HepG2 (cell line): ENCODE measurements around the gene ADARB2. TPM values are rescaled to one million over a fixed set of nuclear protein-coding genes. Genes with fewer than 3 reads are reported as not detected.

Experiments used
- ATAD3A ChIP-seq: sonication (generic); formaldehyde crosslinking; IDR thresholded peaks from 2 replicates; pipeline ENCODE4 v1.4.0; 2020; ENCODE audit warnings: missing genetic modification reagents
- DNMT3B ChIP-seq: conservative IDR thresholded peaks from 2 replicates; pipeline ENCODE4 v1.6.1; 2016; ENCODE audit warnings: missing biosample characterization, control low read depth
- ERF ChIP-seq: IDR thresholded peaks from 2 replicates; pipeline ENCODE4 v1.6.1; 2018; ENCODE audit warnings: missing biosample characterization, missing genetic modification reagents
- GABPA ChIP-seq, 2 experiments: IDR thresholded peaks; 2 replicates each; pipeline ENCODE4 v1.6.1; 2011 to 2016; ENCODE audit warnings: low read depth in 2 of 2, low read length in 1 of 2, missing biosample characterization in 1 of 2, missing genetic modification characterization in 1 of 2
- MED1 ChIP-seq: sonication (generic); formaldehyde crosslinking; IDR thresholded peaks from 2 replicates; pipeline ENCODE4 v1.4.0; 2020; ENCODE audit warnings: missing genetic modification reagents
- MZF1 ChIP-seq: sonication (generic); formaldehyde crosslinking; IDR thresholded peaks from 2 replicates; pipeline ENCODE4 v1.8.1; 2023; ENCODE audit warnings: mild to moderate bottlenecking, missing genetic modification reagents, borderline replicate concordance
- RFXAP ChIP-seq: sonication (generic); formaldehyde crosslinking; IDR thresholded peaks from 2 replicates; pipeline ENCODE4 v1.4.0; 2020; ENCODE audit warnings: missing genetic modification reagents, borderline replicate concordance
- SOX13 ChIP-seq, 3 experiments: fragments of 450-650 bp in 1 of 3; sonication (generic) in 1 of 3; formaldehyde crosslinking in 1 of 3; IDR thresholded peaks in 2 of 3; conservative IDR thresholded peaks in 1 of 3; 2 replicates each; pipeline versions ENCODE4 v1.5.0 to v1.6.1; 2016 to 2020; ENCODE audit warnings: antibody characterized with exemption in 1 of 3, mild to moderate bottlenecking in 1 of 3, missing compliant biosample characterization in 1 of 3, missing genetic modification reagents in 1 of 3, moderate library complexity in 1 of 3
- ZMAT3 ChIP-seq: sonication (generic); formaldehyde crosslinking; conservative IDR thresholded peaks from 2 replicates; pipeline ENCODE4 v1.7.0; 2021; ENCODE audit warnings: missing genetic modification reagents
- ZNF326 ChIP-seq: sonication (generic); formaldehyde crosslinking; IDR thresholded peaks from 2 replicates; pipeline ENCODE4 v1.4.0; 2020; ENCODE audit warnings: missing genetic modification reagents, borderline replicate concordance
- ZNF382 ChIP-seq: sonication (generic); formaldehyde crosslinking; IDR thresholded peaks from 2 replicates; pipeline ENCODE4 v1.5.0; 2020; ENCODE audit warnings: missing genetic modification reagents, mild to moderate bottlenecking, borderline replicate concordance
- ZNF644 ChIP-seq: IDR thresholded peaks from 2 replicates; pipeline ENCODE4 v1.6.1; 2016; ENCODE audit warnings: low read depth
- ZNF766 ChIP-seq: sonication (generic); formaldehyde crosslinking; IDR thresholded peaks from 2 replicates; pipeline ENCODE4 v1.5.0; 2020; ENCODE audit warnings: missing genetic modification reagents, borderline replicate concordance
- polyA plus RNA-seq, 8 experiments: library from polyadenylated mRNA; depleted of rRNA in 3 of 8; stranded (reverse) in 7 of 8; unstranded in 1 of 8; fragments of >200 nt; fragmentation: Illumina TruSeq in 4 of 8; extraction: Trizol in 4 of 8; gene quantifications; 2 replicates each; pipeline versions ENCODE4 v1.2.1 to v1.2.3, GENCODE V29; 2011 to 2016; ENCODE audit warnings: low read depth in 4 of 8, missing spikeins in 1 of 8, mixed read lengths in 1 of 8; ENCODE audit not compliant: insufficient read depth in 1 of 8
- total RNA-seq, 5 experiments: library from RNA; depleted of rRNA; stranded (reverse); fragments of >200 nt; fragmentation: Illumina TruSeq; extraction: Trizol; gene quantifications; 2 replicates each; pipeline ENCODE4 v1.2.3, GENCODE V29; 2016; ENCODE audit warnings: low read depth in 1 of 5
- TF ChIP-seq, protein P1 (sequence below), 2 experiments: sonication (generic) in 1 of 2; formaldehyde crosslinking in 1 of 2; IDR thresholded peaks; 2 replicates each; pipeline versions ENCODE4 v1.4.0 to v1.6.1; 2016 to 2020; ENCODE audit warnings: borderline replicate concordance in 1 of 2, low read depth in 1 of 2, mild to moderate bottlenecking in 1 of 2, missing genetic modification reagents in 1 of 2
- TF ChIP-seq, protein P2 (sequence below): sonication (generic); formaldehyde crosslinking; IDR thresholded peaks from 2 replicates; pipeline ENCODE4 v1.8.0; 2022; ENCODE audit warnings: missing genetic modification reagents, mild to moderate bottlenecking, borderline replicate concordance
- TF ChIP-seq, protein P3 (sequence below): sonication (generic); formaldehyde crosslinking; IDR thresholded peaks from 2 replicates; pipeline ENCODE4 v1.4.0; 2020; ENCODE audit warnings: mild to moderate bottlenecking, missing genetic modification reagents
- TF ChIP-seq, protein P4 (sequence below): sonication (generic); formaldehyde crosslinking; IDR thresholded peaks from 2 replicates; pipeline ENCODE4 v1.4.0; 2020; ENCODE audit warnings: missing genetic modification reagents, borderline replicate concordance
- TF ChIP-seq, protein P5 (sequence below): fragments of 450-650 bp; IDR thresholded peaks from 2 replicates; pipeline ENCODE4 v1.6.1; 2017

ADARB2 gene
- total and polyA plus RNA-seq, 2 of the 13 experiments (the other 11 are each of a cell fraction or from before 2014, with no cell fraction given), result not detected

DNA sequence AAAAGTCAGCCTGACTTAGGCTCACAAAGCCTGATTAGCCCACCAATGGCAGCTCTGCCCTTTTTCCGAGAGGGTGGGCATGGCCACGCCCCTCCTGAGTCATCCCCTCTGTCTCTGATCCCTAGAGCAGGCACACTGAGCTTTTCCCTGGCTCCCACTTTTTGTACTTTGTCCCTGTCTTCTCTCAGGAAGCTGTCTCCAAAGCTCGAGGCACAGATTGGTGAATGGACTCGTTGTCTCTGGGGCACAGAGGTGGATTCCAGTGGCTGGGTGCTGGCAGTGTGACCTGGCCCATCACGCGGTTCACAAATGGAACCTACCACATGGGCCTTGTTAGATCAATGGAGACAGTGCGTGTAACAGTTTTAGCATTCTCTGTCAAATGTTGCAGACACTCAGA lies 367.7 kb downstream of the ADARB2 start (continued):
- TF ChIP-seq ZNF766, result no peak
- TF ChIP-seq RFXAP, result peak; percentile 88
- TF ChIP-seq, protein P1, sequence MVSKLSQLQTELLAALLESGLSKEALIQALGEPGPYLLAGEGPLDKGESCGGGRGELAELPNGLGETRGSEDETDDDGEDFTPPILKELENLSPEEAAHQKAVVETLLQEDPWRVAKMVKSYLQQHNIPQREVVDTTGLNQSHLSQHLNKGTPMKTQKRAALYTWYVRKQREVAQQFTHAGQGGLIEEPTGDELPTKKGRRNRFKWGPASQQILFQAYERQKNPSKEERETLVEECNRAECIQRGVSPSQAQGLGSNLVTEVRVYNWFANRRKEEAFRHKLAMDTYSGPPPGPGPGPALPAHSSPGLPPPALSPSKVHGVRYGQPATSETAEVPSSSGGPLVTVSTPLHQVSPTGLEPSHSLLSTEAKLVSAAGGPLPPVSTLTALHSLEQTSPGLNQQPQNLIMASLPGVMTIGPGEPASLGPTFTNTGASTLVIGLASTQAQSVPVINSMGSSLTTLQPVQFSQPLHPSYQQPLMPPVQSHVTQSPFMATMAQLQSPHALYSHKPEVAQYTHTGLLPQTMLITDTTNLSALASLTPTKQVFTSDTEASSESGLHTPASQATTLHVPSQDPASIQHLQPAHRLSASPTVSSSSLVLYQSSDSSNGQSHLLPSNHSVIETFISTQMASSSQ (IDR thresholded peaks at IDR 0.05; ENCODE audit: low read depth), result no peak
- TF ChIP-seq, protein P1 (CRISPR knock-in tag; IDR thresholded peaks at IDR 0.05; ENCODE audit: borderline replicate concordance), result no peak
- TF ChIP-seq MZF1 (CRISPR knock-in tag), result no peak
- TF ChIP-seq, protein P2, sequence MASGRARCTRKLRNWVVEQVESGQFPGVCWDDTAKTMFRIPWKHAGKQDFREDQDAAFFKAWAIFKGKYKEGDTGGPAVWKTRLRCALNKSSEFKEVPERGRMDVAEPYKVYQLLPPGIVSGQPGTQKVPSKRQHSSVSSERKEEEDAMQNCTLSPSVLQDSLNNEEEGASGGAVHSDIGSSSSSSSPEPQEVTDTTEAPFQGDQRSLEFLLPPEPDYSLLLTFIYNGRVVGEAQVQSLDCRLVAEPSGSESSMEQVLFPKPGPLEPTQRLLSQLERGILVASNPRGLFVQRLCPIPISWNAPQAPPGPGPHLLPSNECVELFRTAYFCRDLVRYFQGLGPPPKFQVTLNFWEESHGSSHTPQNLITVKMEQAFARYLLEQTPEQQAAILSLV, result no peak
- TF ChIP-seq, protein P3, sequence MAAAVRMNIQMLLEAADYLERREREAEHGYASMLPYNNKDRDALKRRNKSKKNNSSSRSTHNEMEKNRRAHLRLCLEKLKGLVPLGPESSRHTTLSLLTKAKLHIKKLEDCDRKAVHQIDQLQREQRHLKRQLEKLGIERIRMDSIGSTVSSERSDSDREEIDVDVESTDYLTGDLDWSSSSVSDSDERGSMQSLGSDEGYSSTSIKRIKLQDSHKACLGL (CRISPR knock-in tag), result no peak
- TF ChIP-seq ZNF326, result no peak
- TF ChIP-seq ZNF644, result peak; percentile 98
- 0 out of 2 replicates have a peak, but pooled peaks have one; percentile 33 for TF ChIP-seq MED1
- TF ChIP-seq, protein P4, sequence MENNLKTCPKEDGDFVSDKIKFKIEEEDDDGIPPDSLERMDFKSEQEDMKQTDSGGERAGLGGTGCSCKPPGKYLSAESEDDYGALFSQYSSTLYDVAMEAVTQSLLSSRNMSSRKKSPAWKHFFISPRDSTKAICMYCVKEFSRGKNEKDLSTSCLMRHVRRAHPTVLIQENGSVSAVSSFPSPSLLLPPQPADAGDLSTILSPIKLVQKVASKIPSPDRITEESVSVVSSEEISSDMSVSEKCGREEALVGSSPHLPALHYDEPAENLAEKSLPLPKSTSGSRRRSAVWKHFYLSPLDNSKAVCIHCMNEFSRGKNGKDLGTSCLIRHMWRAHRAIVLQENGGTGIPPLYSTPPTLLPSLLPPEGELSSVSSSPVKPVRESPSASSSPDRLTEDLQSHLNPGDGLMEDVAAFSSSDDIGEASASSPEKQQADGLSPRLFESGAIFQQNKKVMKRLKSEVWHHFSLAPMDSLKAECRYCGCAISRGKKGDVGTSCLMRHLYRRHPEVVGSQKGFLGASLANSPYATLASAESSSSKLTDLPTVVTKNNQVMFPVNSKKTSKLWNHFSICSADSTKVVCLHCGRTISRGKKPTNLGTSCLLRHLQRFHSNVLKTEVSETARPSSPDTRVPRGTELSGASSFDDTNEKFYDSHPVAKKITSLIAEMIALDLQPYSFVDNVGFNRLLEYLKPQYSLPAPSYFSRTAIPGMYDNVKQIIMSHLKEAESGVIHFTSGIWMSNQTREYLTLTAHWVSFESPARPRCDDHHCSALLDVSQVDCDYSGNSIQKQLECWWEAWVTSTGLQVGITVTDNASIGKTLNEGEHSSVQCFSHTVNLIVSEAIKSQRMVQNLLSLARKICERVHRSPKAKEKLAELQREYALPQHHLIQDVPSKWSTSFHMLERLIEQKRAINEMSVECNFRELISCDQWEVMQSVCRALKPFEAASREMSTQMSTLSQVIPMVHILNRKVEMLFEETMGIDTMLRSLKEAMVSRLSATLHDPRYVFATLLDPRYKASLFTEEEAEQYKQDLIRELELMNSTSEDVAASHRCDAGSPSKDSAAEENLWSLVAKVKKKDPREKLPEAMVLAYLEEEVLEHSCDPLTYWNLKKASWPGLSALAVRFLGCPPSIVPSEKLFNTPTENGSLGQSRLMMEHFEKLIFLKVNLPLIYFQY (CRISPR knock-in tag), result no peak
- no peak for TF ChIP-seq ZNF382 (CRISPR knock-in tag)
- no peak for TF ChIP-seq GABPA (IDR thresholded peaks at IDR 0.05; ENCODE audit: low read depth, low read length)
- 0 out of 2 replicates have a peak, but pooled peaks have one; percentile 23 for TF ChIP-seq GABPA (CRISPR knock-in tag; IDR thresholded peaks at IDR 0.05; ENCODE audit: low read depth)
- no peak for TF ChIP-seq SOX13 (IDR thresholded peaks at IDR 0.05)
- peak in 1 of 2 experiments; percentile 44; a peak in 1 of 4 replicates for TF ChIP-seq SOX13 (CRISPR knock-in tag; conservative IDR thresholded peaks at IDR 0.05 in 1 of 2, IDR thresholded peaks at IDR 0.05 in 1 of 2)
- TF ChIP-seq ATAD3A (CRISPR knock-in tag), result no peak
- no peak for TF ChIP-seq ERF (CRISPR knock-in tag)
- no peak for TF ChIP-seq DNMT3B
- TF ChIP-seq ZMAT3 (CRISPR knock-in tag), result no peak
- TF ChIP-seq, protein P5, sequence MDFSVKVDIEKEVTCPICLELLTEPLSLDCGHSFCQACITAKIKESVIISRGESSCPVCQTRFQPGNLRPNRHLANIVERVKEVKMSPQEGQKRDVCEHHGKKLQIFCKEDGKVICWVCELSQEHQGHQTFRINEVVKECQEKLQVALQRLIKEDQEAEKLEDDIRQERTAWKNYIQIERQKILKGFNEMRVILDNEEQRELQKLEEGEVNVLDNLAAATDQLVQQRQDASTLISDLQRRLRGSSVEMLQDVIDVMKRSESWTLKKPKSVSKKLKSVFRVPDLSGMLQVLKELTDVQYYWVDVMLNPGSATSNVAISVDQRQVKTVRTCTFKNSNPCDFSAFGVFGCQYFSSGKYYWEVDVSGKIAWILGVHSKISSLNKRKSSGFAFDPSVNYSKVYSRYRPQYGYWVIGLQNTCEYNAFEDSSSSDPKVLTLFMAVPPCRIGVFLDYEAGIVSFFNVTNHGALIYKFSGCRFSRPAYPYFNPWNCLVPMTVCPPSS, result no peak
